ENCODE data around the gene TBC1D14.

Gene TBC1D14

GRCh38 chr4:6941796-6942195 is 32.2 kb downstream of the TBC1D14 start:
- WGBS (ENCODE audit: insufficient coverage, insufficient read length): no CpG with 5 or more reads among the region's 4 CpGs
- Histone ChIP-seq H3K4me1 (ENCODE audit: control insufficient read depth, insufficient read depth, low read length) (peaks cover 4% of the 10 kb centered on the region), H3K27me3 (ENCODE audit: control insufficient read depth, insufficient read depth, low read length) (no peaks in the 10 kb centered on the region), H3K9me3 (ENCODE audit: control insufficient read depth, insufficient read depth, low read length) (no peaks in the 10 kb centered on the region), H3K27ac (ENCODE audit: low read length) (no peak overlapping the region), H3K4me3 (ENCODE audit: low read length) (no peak overlapping the region), H3K36me3 (ENCODE audit: control insufficient read depth, insufficient read depth, low read length) (no peaks in the 10 kb centered on the region)
- DNase-seq (ENCODE audit: low read depth, low spot score): no peak

- Histone ChIP-seq H3K36me3 (ENCODE audit: control insufficient read depth, insufficient read depth, low read length) (no peaks in the 10 kb centered on the region), H3K4me1 (ENCODE audit: control insufficient read depth, insufficient read depth, low read length) (peaks cover 4% of the 10 kb centered on the region), H3K9me3 (ENCODE audit: control insufficient read depth, insufficient read depth, low read length) (no peaks in the 10 kb centered on the region), H3K27ac (ENCODE audit: low read length) (no peak overlapping the region), H3K4me3 (ENCODE audit: low read length) (no peak overlapping the region), H3K27me3 (ENCODE audit: control insufficient read depth, insufficient read depth, low read length) (no peaks in the 10 kb centered on the region)
- DNase-seq (ENCODE audit: low read depth, low spot score): no peak
- WGBS (ENCODE audit: insufficient coverage, insufficient read length): no CpG with 5 or more reads among the region's 7 CpGs
Observed at GRCh38 chr4:6942238-6942800, 32.7 kb downstream of the TBC1D14 start.

- no CpG with 5 or more reads among the region's 19 CpGs for WGBS (ENCODE audit: insufficient coverage, insufficient read length)
- H3K9me3 ChIP-seq (ENCODE audit: control insufficient read depth, insufficient read depth, low read length): no peaks in the 10 kb centered on the region
- H3K27ac ChIP-seq (ENCODE audit: low read length): no peak overlapping the region
- DNase-seq (ENCODE audit: low read depth, low spot score): no peak
- peaks cover 4% of the 10 kb centered on the region; the same call in 1 of the 2 replicates for H3K4me1 ChIP-seq (ENCODE audit: control insufficient read depth, insufficient read depth, low read length)
- H3K36me3 ChIP-seq (ENCODE audit: control insufficient read depth, insufficient read depth, low read length): no peaks in the 10 kb centered on the region
- H3K27me3 ChIP-seq (ENCODE audit: control insufficient read depth, insufficient read depth, low read length): no peaks in the 10 kb centered on the region
- no peak overlapping the region for H3K4me3 ChIP-seq (ENCODE audit: low read length)
Observed at GRCh38 chr4:6943012-6943884, 33.6 kb downstream of the TBC1D14 start.

GRCh38 chr4:6943885-6944225 is 34.2 kb downstream of the TBC1D14 start:
- no peak for DNase-seq (ENCODE audit: low read depth, low spot score)
- WGBS (ENCODE audit: insufficient coverage, insufficient read length): no CpG with 5 or more reads among the region's 16 CpGs
- H3K4me1 ChIP-seq (ENCODE audit: control insufficient read depth, insufficient read depth, low read length): peaks cover 4% of the 10 kb centered on the region; the same call in 1 of the 2 replicates
- H3K27ac ChIP-seq (ENCODE audit: low read length): no peak overlapping the region
- H3K27me3 ChIP-seq (ENCODE audit: control insufficient read depth, insufficient read depth, low read length): no peaks in the 10 kb centered on the region
- no peaks in the 10 kb centered on the region for H3K36me3 ChIP-seq (ENCODE audit: control insufficient read depth, insufficient read depth, low read length)
- no peak overlapping the region for H3K4me3 ChIP-seq (ENCODE audit: low read length)
- no peaks in the 10 kb centered on the region for H3K9me3 ChIP-seq (ENCODE audit: control insufficient read depth, insufficient read depth, low read length)

- no peak overlapping the region for H3K27ac ChIP-seq (ENCODE audit: low read length)
- H3K9me3 ChIP-seq (ENCODE audit: control insufficient read depth, insufficient read depth, low read length): no peaks in the 10 kb centered on the region
- WGBS (ENCODE audit: insufficient coverage, insufficient read length): no CpG with 5 or more reads among the region's 20 CpGs
- DNase-seq (ENCODE audit: low read depth, low spot score): no peak
- H3K36me3 ChIP-seq (ENCODE audit: control insufficient read depth, insufficient read depth, low read length): no peaks in the 10 kb centered on the region
- H3K27me3 ChIP-seq (ENCODE audit: control insufficient read depth, insufficient read depth, low read length): no peaks in the 10 kb centered on the region
- H3K4me1 ChIP-seq (ENCODE audit: control insufficient read depth, insufficient read depth, low read length): peaks cover 4% of the 10 kb centered on the region; the same call in 1 of the 2 replicates
- no peak overlapping the region for H3K4me3 ChIP-seq (ENCODE audit: low read length)
Observed at GRCh38 chr4:6944301-6945051, 34.9 kb downstream of the TBC1D14 start.

- peaks cover 4% of the 10 kb centered on the region; the same call in 1 of the 2 replicates for H3K4me1 ChIP-seq (ENCODE audit: control insufficient read depth, insufficient read depth, low read length)
- H3K9me3 ChIP-seq (ENCODE audit: control insufficient read depth, insufficient read depth, low read length): no peaks in the 10 kb centered on the region
- no peaks in the 10 kb centered on the region for H3K36me3 ChIP-seq (ENCODE audit: control insufficient read depth, insufficient read depth, low read length)
- H3K27ac ChIP-seq (ENCODE audit: low read length): no peak overlapping the region
- no peak overlapping the region for H3K4me3 ChIP-seq (ENCODE audit: low read length)
- DNase-seq (ENCODE audit: low read depth, low spot score): no peak
- no peaks in the 10 kb centered on the region for H3K27me3 ChIP-seq (ENCODE audit: control insufficient read depth, insufficient read depth, low read length)
- WGBS (ENCODE audit: insufficient coverage, insufficient read length): no CpG with 5 or more reads among the region's 2 CpGs
Observed at GRCh38 chr4:6945052-6945409, 35.4 kb downstream of the TBC1D14 start.

- H3K4me1 ChIP-seq (ENCODE audit: control insufficient read depth, insufficient read depth, low read length): peaks cover 4% of the 10 kb centered on the region; the same call in 1 of the 2 replicates
- DNase-seq (ENCODE audit: low read depth, low spot score): no peak
- H3K4me3 ChIP-seq (ENCODE audit: low read length): no peak overlapping the region
- no peak overlapping the region for H3K27ac ChIP-seq (ENCODE audit: low read length)
- H3K36me3 ChIP-seq (ENCODE audit: control insufficient read depth, insufficient read depth, low read length): no peaks in the 10 kb centered on the region
- no peaks in the 10 kb centered on the region for H3K9me3 ChIP-seq (ENCODE audit: control insufficient read depth, insufficient read depth, low read length)
- H3K27me3 ChIP-seq (ENCODE audit: control insufficient read depth, insufficient read depth, low read length): no peaks in the 10 kb centered on the region
- WGBS (ENCODE audit: insufficient coverage, insufficient read length): no CpG with 5 or more reads among the region's 7 CpGs
Observed at GRCh38 chr4:6946497-6946896, 36.9 kb downstream of the TBC1D14 start.

GRCh38 chr4:6948134-6948460 is 38.5 kb downstream of the TBC1D14 start:
- Histone ChIP-seq H3K9me3 (ENCODE audit: control insufficient read depth, insufficient read depth, low read length) (no peaks in the 10 kb centered on the region), H3K36me3 (ENCODE audit: control insufficient read depth, insufficient read depth, low read length) (no peaks in the 10 kb centered on the region), H3K4me3 (ENCODE audit: low read length) (no peak overlapping the region), H3K27ac (ENCODE audit: low read length) (no peak overlapping the region), H3K27me3 (ENCODE audit: control insufficient read depth, insufficient read depth, low read length) (no peaks in the 10 kb centered on the region), H3K4me1 (ENCODE audit: control insufficient read depth, insufficient read depth, low read length) (peaks cover 2% of the 10 kb centered on the region; the same call in 1 of the 2 replicates)
- DNase-seq (ENCODE audit: low read depth, low spot score): no peak
- WGBS (ENCODE audit: insufficient coverage, insufficient read length): no CpG with 5 or more reads among the region's 3 CpGs

- no peaks in the 10 kb centered on the region for H3K9me3 ChIP-seq (ENCODE audit: control insufficient read depth, insufficient read depth, low read length)
- H3K36me3 ChIP-seq (ENCODE audit: control insufficient read depth, insufficient read depth, low read length): no peaks in the 10 kb centered on the region
- H3K4me3 ChIP-seq (ENCODE audit: low read length): no peak overlapping the region
- no peak for DNase-seq (ENCODE audit: low read depth, low spot score)
- no peaks in the 10 kb centered on the region for H3K27me3 ChIP-seq (ENCODE audit: control insufficient read depth, insufficient read depth, low read length)
- WGBS (ENCODE audit: insufficient coverage, insufficient read length): no CpG with 5 or more reads among the region's 13 CpGs
- peaks cover 3% of the 10 kb centered on the region; the same call in 1 of the 2 replicates for H3K4me1 ChIP-seq (ENCODE audit: control insufficient read depth, insufficient read depth, low read length)
- no peak overlapping the region for H3K27ac ChIP-seq (ENCODE audit: low read length)
Observed at GRCh38 chr4:6951880-6952381, 42.3 kb downstream of the TBC1D14 start.

GRCh38 chr4:6953751-6954380 is 44.2 kb downstream of the TBC1D14 start:
- no peak overlapping the region for H3K27ac ChIP-seq (ENCODE audit: low read length)
- no peaks in the 10 kb centered on the region; the same call in 1 of the 2 replicates for H3K36me3 ChIP-seq (ENCODE audit: control insufficient read depth, insufficient read depth, low read length)
- H3K4me1 ChIP-seq (ENCODE audit: control insufficient read depth, insufficient read depth, low read length): peaks cover 3% of the 10 kb centered on the region; the same call in 1 of the 2 replicates
- H3K27me3 ChIP-seq (ENCODE audit: control insufficient read depth, insufficient read depth, low read length): no peaks in the 10 kb centered on the region
- H3K4me3 ChIP-seq (ENCODE audit: low read length): no peak overlapping the region
- DNase-seq (ENCODE audit: low read depth, low spot score): no peak
- WGBS (ENCODE audit: insufficient coverage, insufficient read length): no CpG with 5 or more reads among the region's 35 CpGs
- H3K9me3 ChIP-seq (ENCODE audit: control insufficient read depth, insufficient read depth, low read length): no peaks in the 10 kb centered on the region
